HTR-8/SVneo (cell line): ENCODE results near the gene AFAP1L2.

Experiments
- DNase-seq: peaks from one replicate; pipeline ENCODE4 v3.0.0; 2011; ENCODE audit warnings: low spot score, mixed read lengths; ENCODE audit not compliant: insufficient read length
- FAIRE-seq: peaks from 2 replicates; lab custom pipeline; 2011; peaks lifted over from hg19 to GRCh38; lab: Jason Lieb, UNC

Gene AFAP1L2

DNA sequence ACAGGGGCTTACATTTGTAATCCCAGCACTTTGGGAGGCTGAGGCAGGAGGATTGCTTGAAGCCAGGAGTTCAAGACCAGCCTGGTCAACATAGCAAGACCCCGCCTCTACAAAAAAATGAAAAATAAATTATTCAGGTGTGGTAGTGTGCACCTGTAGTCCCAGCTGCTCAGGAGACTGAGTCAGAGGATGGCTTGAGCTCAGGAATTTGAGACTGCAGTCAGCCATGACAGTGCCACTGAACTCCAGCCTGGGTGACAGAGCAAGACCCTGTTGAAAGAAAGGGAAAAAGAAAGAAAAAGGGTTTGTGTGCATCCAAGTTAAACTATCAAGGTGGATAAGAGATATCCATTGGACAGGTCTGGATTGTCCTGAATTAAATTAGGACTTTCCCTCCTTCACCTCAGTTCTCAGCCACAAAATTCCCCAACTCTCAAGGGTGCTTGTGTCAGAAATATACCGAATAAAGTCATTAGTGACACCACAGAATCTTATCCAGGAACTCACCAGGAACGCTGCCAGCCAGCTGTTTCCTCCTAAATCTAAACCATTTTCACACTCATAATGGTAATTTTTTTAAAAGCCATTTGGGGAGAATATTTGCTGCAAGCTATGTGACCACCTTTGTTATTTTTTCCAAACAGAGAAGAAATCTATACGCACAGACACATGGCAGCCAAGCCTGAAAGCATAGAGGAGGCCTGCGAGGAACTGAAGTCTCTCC lies 12.0 kb downstream of the AFAP1L2 start:
- FAIRE-seq (no peak), DNase-seq (no peak)

DNA sequence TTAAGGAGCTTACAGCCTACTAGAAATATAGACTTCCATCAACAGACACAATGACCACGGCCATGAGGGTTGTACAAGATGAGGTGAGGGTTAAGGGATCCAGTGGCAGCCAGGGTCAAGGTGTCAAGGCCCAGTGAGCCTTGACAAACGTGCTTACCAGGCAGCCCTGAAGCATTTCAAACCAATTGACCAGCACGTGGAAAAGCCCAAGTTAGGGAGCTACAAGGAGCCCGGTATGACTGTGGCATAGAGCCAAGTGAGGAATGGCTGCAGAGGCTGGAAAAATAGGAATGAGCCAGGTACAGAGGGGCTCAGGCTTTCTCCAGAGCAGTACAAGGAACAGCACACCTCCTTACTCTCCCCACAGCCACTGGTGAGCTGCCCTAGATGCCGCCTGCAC lies 12.7 kb downstream of the AFAP1L2 start:
- DNase-seq (no peak), FAIRE-seq (no peak)

DNA sequence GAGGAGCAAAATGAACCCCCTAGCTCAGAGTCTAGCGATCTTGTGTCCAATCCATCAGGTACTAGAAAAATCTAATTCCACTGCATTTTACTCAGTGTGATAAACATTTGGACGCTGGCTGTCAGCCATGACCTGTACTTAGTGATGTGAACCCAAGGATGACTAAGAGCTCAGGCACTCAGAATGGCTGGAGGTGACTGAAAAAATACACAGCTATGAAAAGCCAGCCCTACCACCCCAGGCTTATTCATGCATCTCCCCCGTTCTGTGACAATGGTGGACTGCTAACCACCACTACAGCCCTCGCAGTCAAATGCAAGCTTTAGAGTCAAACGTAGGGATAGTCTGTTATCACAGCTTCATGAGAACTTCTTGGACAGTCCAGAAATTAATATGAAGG lies 14.9 kb downstream of the AFAP1L2 start:
- FAIRE-seq (no peak), DNase-seq (peak; percentile 50)

DNA sequence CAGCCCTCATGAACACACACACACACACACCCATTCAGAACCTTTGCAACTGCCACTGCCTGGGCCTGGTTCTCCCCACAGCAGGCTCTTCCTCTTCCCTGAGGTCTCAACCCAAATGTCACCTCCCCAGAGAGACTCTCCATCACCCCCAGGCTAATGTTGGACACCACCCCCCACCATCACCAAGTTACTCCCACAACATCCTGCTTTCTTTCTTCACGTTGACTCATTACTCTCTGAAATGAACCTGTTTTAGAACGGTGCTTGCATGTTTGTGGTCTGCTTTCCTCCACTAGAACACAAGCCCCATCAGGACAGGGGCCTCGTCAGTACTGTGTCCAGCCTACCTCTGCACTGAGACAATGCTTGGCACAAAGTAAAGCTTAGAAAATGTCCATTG lies 16.0 kb downstream of the AFAP1L2 start:
- no peak for DNase-seq
- FAIRE-seq: no peak

DNA sequence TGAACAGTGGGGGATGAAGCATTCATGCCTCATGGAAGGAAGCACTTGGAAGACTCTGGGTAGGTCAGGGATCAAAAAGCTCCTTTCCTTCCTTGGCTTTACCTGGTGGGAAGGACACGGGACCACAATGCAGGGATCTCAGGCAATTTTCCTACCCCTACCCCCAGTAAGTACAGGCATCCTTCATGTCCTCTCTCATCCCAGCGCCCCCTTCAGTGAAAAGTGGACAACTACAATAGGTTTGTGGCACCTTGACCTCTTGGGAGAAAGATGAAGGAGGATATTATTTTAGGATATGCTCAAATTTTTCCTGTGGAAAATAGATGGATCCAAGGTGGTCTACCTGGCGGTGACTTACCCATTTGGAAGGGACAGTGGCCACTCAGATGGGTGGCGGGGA lies 16.5 kb downstream of the AFAP1L2 start:
- FAIRE-seq (no peak), DNase-seq (no peak)

DNA sequence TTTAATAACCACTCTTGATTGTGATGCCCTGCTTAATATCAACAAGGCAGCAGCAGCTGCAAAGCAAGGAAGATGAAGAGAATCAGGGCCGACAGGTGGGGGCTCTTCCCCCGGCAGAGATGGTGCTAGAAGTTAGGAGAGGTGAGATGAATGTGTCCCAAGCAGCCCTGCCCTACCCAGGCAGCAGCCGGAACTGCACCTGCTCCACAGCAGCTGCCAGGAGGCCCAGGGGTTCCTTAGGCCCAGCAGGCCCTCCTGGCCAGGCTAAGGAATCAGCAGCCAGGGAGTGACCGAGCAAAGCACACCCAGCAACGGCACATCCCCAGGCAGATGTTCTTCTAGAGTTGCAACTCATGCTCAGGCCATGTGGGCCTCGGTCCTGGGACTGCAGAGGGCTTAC lies 17.9 kb downstream of the AFAP1L2 start:
- no peak for DNase-seq
- FAIRE-seq: no peak

DNA sequence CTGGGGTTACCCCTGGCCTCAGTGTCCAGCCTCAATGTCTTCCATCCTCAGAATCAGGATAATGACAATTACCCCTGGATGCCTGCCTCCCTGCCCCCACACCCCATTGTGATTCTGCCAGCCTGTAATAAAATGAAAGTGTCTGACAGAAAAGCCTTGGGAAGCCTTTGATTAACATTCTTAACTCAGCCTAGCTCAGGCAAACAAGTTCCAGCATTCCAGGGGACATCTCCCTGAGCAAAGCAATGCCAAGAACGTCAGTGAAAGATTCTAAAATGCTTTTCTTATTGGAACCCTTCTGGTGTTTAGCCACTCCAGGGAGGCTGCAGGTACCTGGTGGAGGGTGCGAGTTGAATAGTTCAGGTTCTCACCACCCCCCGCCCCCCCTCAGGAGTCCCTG lies 18.7 kb downstream of the AFAP1L2 start:
- DNase-seq (no peak), FAIRE-seq (no peak)

DNA sequence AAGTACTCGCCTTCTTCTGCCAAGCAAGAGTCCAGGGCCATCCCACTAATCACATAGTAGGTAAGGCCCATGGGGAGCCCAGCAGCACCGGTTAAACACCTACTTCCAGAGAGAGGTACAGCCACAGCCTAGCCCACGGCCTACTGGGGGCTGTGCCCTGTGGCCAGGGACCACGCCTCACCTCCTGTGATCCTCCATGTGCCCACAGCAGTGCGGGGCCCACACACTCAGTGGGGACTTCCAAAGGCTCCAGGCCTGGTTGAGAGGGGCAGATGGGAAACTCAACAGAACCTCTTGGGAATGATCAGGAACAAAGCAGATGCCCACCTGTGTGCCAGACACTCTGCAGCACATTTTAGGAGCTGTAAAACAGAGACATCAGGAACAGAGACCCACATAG lies 19.7 kb downstream of the AFAP1L2 start:
- DNase-seq: no peak
- no peak for FAIRE-seq

DNA sequence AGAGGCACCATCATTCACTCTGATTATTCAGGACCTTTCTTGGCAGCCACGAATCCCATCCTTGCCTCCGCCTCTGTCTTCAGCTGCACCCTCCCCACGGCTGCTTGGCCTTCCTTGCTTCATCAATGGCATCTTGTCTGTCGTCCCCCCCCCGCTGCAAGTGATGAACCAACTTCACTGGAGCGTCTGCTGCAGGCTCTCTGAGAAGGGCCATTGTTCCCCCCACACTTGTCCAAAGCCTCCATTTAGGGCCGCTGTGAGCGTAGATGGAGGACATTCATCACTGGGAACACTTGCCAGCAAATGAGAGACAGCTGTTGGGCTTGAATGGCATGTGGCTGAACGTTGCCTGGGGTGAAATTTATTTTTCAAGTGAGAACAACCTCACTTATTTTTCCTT lies 20.1 kb downstream of the AFAP1L2 start:
- no peak for FAIRE-seq
- DNase-seq: no peak

DNA sequence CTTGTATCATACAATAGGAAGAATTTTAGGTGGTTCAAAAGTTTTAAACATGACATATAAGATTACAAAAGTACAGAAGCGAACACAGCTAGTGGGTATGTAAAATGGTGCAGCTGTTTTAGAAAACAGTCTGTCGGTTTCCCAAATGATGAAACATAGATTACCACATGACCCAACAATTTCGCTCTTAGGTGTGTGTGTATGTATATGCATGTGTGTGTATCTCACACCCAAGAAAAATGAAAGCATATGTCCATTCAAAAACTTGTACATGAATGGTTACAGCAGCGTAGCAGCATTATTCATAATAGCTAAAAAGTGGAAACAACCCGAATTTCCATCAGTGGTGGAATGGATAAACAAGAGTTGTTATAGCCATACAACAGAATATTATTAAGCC lies 23.5 kb downstream of the AFAP1L2 start:
- no peak for DNase-seq
- no peak for FAIRE-seq

DNA sequence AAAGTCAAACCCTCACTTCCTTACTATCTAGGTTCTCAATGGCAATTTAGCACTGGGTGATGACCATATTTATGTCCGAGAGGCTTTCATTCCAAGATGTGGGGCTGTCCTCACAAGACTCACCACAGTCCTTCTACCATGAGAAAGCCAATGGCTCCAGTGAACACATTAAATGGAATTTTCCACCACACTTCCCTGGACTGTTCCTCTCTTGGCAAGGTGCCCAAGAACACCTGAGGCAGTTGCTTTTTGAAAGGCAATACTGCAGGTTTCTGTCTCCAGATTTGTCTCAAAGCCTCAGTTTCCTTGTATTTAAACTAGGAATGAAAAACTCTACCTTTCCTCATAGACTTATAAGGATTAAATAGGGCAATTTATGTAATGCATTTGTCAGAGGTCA lies 24.2 kb downstream of the AFAP1L2 start:
- DNase-seq (no peak), FAIRE-seq (no peak)

DNA sequence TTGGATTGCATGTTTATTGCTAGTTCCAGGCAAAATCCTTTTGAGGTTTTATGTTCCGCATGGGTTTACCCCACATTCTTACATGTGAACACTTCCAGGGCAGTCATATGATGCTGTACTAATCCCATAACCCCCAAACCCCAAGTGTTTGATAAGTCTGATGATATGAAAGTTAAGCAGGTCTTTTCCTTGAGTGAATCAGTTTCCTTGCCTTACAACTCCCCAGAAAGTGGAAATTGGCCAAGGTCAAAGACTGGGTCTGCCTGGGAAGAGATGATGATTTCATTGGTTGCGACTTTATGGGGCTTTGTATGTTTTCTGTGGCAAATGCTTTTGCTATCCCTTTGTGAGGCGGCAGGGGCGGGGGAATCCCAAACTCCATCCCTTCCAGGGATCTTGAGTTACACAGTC lies 24.7 kb downstream of the AFAP1L2 start:
- DNase-seq (no peak), FAIRE-seq (no peak)

DNA sequence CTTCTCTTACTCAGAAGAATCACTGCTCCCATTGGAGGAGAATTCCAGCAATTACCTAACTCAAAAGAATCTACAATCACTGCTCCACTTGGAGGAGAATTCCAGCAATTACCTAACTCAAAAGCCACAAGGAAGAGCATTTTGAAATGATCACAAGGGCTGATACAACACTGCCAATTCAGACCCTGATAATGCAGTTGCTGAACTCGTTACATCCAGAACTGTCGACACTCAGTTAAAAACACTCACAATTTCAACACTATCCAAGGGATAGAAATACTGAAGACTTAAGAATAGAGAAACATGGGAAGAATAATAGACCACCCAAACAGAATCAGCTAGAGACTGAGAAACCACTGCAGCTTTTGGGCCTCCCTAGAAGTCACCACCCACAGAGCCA lies 27.8 kb downstream of the AFAP1L2 start:
- FAIRE-seq (no peak), DNase-seq (no peak)

DNA sequence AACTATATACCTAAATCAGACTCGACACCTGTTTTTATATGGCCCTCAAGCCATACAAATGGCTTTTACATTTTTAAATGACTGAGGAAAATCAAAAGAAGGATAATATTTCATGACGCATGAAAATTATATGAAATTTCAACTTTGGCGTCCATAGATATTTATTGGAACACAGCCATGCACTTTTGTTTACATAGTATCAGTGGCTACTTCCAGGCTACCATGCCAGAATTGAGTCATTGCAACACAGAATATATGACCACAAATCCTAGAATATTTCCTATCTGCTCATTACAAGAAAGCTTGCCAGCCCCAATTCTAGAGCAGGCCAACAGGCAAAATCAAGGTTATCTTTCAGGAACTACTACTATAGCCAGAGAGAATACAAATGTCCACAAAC lies 29.3 kb downstream of the AFAP1L2 start:
- DNase-seq (no peak), FAIRE-seq (no peak)

DNA sequence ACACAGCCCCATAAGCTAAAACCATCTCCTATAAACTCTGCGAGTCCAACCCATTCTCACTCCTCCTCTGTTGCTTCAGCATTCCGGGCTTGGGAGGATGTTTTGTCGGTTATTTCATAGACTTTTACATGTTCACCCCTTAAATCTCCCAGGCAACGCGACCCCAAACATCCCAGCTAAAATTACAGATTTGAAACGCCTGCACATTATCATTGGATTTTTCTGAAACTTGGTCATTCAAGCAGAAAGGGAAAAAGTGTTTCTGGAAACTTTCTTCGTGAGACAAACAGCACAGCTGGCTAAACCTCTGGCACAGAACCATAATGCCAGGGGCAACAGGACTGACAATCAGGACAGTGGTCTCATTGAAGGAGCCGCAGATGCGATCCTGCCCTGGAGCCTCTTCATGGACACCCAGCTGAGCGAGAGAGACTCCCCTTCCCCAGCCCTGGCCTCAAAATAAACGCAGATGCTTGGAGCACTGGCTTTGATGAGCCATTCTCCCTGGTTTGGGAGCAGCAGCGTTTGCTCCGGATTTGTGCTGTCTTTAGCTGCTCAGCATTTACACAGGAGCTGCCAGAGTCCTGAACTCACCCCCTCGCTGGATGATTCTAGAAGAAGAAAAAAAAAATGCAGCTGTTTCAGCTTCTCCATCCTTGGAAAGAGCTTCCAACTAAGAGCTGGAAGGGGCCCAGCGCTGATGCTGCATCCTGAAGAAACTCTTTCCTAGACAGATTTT lies 30.1 kb downstream of the AFAP1L2 start:
- DNase-seq: no peak

DNA sequence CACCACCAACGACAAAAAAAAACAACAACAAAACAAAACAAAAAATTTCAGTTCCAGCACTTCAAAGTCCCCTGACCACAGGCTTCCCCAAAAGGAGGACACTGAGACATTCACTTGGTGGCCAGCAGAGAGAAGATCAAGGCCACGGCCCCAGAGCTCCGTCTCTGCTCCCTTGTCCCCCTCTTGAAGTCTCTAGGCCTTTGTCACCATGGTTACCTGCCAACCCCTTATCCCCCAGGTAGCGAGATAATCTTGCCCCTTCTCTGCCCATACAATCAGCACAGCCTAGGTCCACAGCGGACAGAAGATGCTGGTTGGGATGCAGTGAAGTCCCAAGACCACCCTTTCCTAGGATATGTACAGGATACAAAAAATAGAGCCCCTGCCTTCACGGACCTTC lies 30.7 kb downstream of the AFAP1L2 start:
- no peak for FAIRE-seq
- no peak for DNase-seq

More for the DNA sequence above, 30.1 kb downstream of the AFAP1L2 start:
- no peak for FAIRE-seq

DNA sequence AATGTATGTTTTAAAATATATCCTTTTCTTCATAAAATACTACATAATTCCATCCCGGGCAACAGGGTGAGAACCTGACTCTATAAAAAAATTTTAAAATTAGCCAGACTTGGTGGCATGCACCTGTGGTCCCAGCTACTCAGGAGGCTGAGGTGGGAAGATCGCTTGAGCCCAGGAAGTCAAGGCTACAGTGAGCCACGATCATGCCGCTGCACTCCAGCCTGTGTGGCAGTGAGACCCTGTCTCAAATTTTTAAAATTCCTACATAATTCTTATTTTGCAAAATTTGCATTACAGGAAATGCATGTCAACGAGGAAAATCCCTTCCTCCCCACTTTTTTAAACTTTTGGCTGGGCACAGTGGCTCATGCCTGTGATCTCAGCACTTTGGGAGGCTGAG lies 31.3 kb downstream of the AFAP1L2 start:
- DNase-seq (no peak), FAIRE-seq (no peak)

DNA sequence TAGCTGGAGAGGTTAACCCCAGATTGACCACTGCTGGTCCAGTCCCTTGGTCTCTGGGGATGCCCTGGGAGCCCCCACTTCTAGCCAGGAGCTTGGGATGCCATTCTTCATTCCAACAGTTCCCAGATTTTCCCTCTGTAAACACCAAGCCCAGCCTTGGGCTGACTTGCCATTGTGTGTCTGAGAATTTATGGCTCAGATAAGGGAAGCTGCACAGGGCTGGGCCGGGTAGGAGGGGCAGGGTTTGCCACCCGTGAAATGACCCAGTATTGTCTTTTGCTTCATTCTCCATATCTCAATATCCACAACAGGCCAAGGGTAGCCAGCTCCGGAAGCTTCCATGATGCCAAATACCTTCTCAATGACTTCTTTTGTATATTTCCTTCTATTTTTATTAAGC lies 32.1 kb downstream of the AFAP1L2 start:
- DNase-seq (no peak), FAIRE-seq (no peak)

DNA sequence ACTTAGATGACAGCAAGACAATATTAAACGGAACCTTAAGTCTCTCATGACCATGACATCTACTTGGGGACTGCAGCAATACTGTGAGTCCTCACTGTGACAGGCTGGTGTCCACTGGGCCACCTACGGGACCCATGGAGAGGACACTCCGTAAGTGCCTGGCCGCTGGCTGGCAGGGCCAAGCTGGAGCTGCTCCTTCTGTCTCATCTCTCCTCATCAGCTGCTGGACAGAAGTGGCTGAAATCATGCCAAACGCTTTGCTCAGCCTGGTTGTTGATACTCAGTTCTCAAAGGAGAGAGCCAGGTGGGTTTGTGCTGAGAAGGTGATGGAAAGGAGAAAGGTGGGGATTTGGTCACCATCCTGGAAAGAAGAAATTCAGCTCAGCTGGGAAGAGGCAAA lies 33.3 kb downstream of the AFAP1L2 start:
- no peak for DNase-seq
- no peak for FAIRE-seq

DNA sequence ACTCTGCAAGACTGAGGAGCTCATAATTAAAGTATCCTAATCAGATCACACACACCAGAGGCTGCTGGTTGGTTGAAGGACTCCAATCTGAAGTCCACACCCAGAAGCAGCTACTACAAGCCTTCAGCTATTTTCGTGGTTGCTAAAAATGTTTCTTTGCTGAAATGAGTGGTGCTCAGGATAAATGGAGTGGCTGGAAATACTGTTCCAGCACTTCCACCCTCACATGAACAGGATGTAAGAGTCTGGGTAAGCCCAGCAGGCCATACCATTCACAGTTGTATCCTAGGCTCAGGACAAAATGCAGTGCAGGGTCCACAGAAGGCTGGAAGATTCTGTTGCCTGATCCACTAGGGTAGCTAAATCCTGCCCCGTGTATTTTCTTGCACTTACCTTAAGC lies 34.1 kb downstream of the AFAP1L2 start:
- no peak for DNase-seq
- FAIRE-seq: no peak

DNA sequence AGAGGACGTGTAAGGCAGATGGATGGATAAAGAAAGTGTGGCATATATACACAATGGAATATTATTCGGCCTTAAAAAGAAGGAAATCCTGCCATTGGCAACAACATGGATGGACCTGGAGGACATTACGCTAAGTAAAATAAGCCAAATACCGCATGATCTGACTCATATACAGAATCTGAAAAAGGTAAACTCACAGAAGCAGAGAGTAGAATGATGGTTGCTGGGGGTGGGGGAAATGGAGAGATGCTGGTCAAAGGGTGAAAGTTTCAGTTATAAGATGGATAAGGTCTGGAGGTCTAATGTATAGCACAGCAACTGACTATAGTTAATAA lies 36.3 kb downstream of the AFAP1L2 start:
- FAIRE-seq (no peak), DNase-seq (no peak)
